Astrocyte (in vitro differentiated cells and primary cell): ENCODE measurements around the gene ETV1.

Experiments used
- EZH2 ChIP-seq: IDR thresholded peaks from 2 replicates; pipeline ENCODE4 v1.6.1; 2012; ENCODE audit warnings: mild to moderate bottlenecking, low read length, inconsistent platforms; ENCODE audit not compliant: insufficient read depth
- TF ChIP-seq, protein P1 (sequence below): IDR thresholded peaks from 2 replicates; pipeline ENCODE4 v1.5.1; 2011; ENCODE audit warnings: low read depth, mild to moderate bottlenecking, inconsistent platforms, low read length, moderate library complexity; ENCODE audit not compliant: insufficient read depth

DNA sequence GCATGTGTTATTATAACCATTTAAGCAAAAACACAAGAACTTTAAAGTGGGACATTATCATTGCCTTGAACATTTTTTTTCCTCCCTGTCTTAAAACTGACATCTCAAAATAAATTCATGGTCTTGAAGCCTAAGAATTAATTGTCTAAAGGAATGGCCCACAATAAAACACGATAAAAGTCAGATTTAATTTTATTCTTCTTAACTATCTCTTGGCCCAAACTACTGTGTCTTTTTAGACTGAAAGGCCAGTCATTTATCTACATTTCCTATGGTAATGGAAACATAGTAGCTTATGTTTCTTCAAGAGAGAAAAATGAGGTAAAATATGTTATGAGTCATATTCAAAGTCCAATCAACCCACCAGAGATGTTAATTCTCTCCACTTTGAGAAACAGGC, 24.4 kb upstream of the ETV1 start:
- TF ChIP-seq EZH2 = no peak
- TF ChIP-seq, protein P1, sequence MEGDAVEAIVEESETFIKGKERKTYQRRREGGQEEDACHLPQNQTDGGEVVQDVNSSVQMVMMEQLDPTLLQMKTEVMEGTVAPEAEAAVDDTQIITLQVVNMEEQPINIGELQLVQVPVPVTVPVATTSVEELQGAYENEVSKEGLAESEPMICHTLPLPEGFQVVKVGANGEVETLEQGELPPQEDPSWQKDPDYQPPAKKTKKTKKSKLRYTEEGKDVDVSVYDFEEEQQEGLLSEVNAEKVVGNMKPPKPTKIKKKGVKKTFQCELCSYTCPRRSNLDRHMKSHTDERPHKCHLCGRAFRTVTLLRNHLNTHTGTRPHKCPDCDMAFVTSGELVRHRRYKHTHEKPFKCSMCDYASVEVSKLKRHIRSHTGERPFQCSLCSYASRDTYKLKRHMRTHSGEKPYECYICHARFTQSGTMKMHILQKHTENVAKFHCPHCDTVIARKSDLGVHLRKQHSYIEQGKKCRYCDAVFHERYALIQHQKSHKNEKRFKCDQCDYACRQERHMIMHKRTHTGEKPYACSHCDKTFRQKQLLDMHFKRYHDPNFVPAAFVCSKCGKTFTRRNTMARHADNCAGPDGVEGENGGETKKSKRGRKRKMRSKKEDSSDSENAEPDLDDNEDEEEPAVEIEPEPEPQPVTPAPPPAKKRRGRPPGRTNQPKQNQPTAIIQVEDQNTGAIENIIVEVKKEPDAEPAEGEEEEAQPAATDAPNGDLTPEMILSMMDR = no peak
